ENCODE results near the gene GCAT. TPM values are rescaled to one million over a fixed set of nuclear protein-coding genes. Genes with fewer than 3 reads are reported as not detected.

GCAT gene
- total RNA-seq, 1 donor from 2014 or later, result 14.3 TPM

GRCh38 chr22:37848587-37849088 lies 40.9 kb downstream of the GCAT start:
- Mint-ChIP-seq H3K27ac (ENCODE audit: unreplicated experiment) (peak overlapping the region; percentile 97), H3K4me3 (ENCODE audit: unreplicated experiment) (peak overlapping the region; percentile 93), H3K4me1 (ENCODE audit: low read depth, unreplicated experiment) (peaks cover 12% of the 10 kb centered on the region), H3K9me3 (ENCODE audit: unreplicated experiment) (peaks cover 11% of the 10 kb centered on the region), H3K27me3 (ENCODE audit: low read depth, unreplicated experiment) (no peaks in the 10 kb centered on the region), H3K36me3 (ENCODE audit: low read depth, unreplicated experiment) (peaks cover 11% of the 10 kb centered on the region)
- peaks cover 14% of the 10 kb centered on the region for H3K4me1 ChIP-seq (ENCODE audit: insufficient read depth, low read length)
- H3K4me2 ChIP-seq (ENCODE audit: low read length), result peak overlapping the region; percentile 100
- FAIRE-seq, result no peak
- no peaks in the 10 kb centered on the region for H3K9me3 ChIP-seq (ENCODE audit: insufficient read depth, low read depth, low read length)
- H3K27ac ChIP-seq (ENCODE audit: low read depth, low read length), result peak overlapping the region; percentile 86
- H3K4me3 ChIP-seq (ENCODE audit: insufficient read depth, low read depth, low read length), result peak overlapping the region; percentile 100
- no peak for TF ChIP-seq EZH2 (IDR thresholded peaks at IDR 0.05; ENCODE audit: insufficient read depth, low read length)
- no peak for TF ChIP-seq CTCF (IDR thresholded peaks at IDR 0.05; ENCODE audit: insufficient read depth, low read depth, low read length)
- no peaks in the 10 kb centered on the region for H3K27me3 ChIP-seq (ENCODE audit: insufficient read depth, low read length)
- H3K9ac ChIP-seq (ENCODE audit: low read length), result peak overlapping the region; percentile 97
- peaks cover 26% of the 10 kb centered on the region for H3K36me3 ChIP-seq (ENCODE audit: insufficient read depth, low read length)
- peaks cover 55% of the 10 kb centered on the region for H3K79me2 ChIP-seq (ENCODE audit: insufficient read depth, low read length)
- H2AFZ ChIP-seq (ENCODE audit: low read depth, low read length), result peak overlapping the region; percentile 92
- H4K20me1 ChIP-seq (ENCODE audit: insufficient read depth, low read length), result peaks cover 33% of the 10 kb centered on the region
- DNase-seq (ENCODE audit: low read depth), result no peak

- peak within 1 kb of the TSS; percentile 97 for H3K27ac Mint-ChIP-seq (ENCODE audit: unreplicated experiment)
- no peaks in the 10 kb centered on the region for H3K27me3 Mint-ChIP-seq (ENCODE audit: low read depth, unreplicated experiment)
- H3K9me3 ChIP-seq (ENCODE audit: insufficient read depth, low read depth, low read length), result no peaks in the 10 kb centered on the region
- peak within 1 kb of the TSS; percentile 86 for H3K27ac ChIP-seq (ENCODE audit: low read depth, low read length)
- H3K4me1 ChIP-seq (ENCODE audit: insufficient read depth, low read length), result peaks cover 14% of the 10 kb centered on the region
- peak within 1 kb of the TSS; percentile 100 for H3K4me2 ChIP-seq (ENCODE audit: low read length)
- peak within 1 kb of the TSS; percentile 92 for H2AFZ ChIP-seq (ENCODE audit: low read depth, low read length)
- H3K9me3 Mint-ChIP-seq (ENCODE audit: unreplicated experiment), result peaks cover 11% of the 10 kb centered on the region
- no peak for TF ChIP-seq EZH2 (IDR thresholded peaks at IDR 0.05; ENCODE audit: insufficient read depth, low read length)
- TF ChIP-seq CTCF (IDR thresholded peaks at IDR 0.05; ENCODE audit: insufficient read depth, low read depth, low read length), result no peak
- peak within 1 kb of the TSS; percentile 97 for H3K9ac ChIP-seq (ENCODE audit: low read length)
- peaks cover 31% of the 10 kb centered on the region for H3K36me3 ChIP-seq (ENCODE audit: insufficient read depth, low read length)
- peaks cover 38% of the 10 kb centered on the region for H4K20me1 ChIP-seq (ENCODE audit: insufficient read depth, low read length)
- peak within 1 kb of the TSS; percentile 100 for H3K4me3 ChIP-seq (ENCODE audit: insufficient read depth, low read depth, low read length)
- no peaks in the 10 kb centered on the region for H3K27me3 ChIP-seq (ENCODE audit: insufficient read depth, low read length)
- FAIRE-seq (no peak), DNase-seq (ENCODE audit: low read depth) (peak; percentile 78)
- peaks cover 61% of the 10 kb centered on the region for H3K79me2 ChIP-seq (ENCODE audit: insufficient read depth, low read length)
- peaks cover 13% of the 10 kb centered on the region for H3K36me3 Mint-ChIP-seq (ENCODE audit: low read depth, unreplicated experiment)
- H3K4me3 Mint-ChIP-seq (ENCODE audit: unreplicated experiment), result peak within 1 kb of the TSS; percentile 93
- peaks cover 12% of the 10 kb centered on the region for H3K4me1 Mint-ChIP-seq (ENCODE audit: low read depth, unreplicated experiment)
Observed at GRCh38 chr22:37849089-37849751, 41.5 kb downstream of the GCAT start, which contains the start of gene EIF3L. TSS of gene EIF3L (plus strand) at chr22:37849419. CDS start at chr22:37849450, 31 bp downstream.

GRCh38 chr22:37850801-37851200 lies 43.1 kb downstream of the GCAT start:
- Mint-ChIP-seq H3K27ac (ENCODE audit: unreplicated experiment) (no peak overlapping the region), H3K4me1 (ENCODE audit: low read depth, unreplicated experiment) (peaks cover 20% of the 10 kb centered on the region)

More at GRCh38 chr22:37850801-37851200, 43.1 kb downstream of the GCAT start:
- peak overlapping the region; percentile 100 for H3K4me2 ChIP-seq (ENCODE audit: low read length)
- H2AFZ ChIP-seq (ENCODE audit: low read depth, low read length), result no peak overlapping the region
- FAIRE-seq (no peak), DNase-seq (ENCODE audit: low read depth) (no peak)
- Mint-ChIP-seq H3K27me3 (ENCODE audit: low read depth, unreplicated experiment) (no peaks in the 10 kb centered on the region), H3K9me3 (ENCODE audit: unreplicated experiment) (peaks cover 4% of the 10 kb centered on the region), H3K4me3 (ENCODE audit: unreplicated experiment) (peak overlapping the region; percentile 93), H3K36me3 (ENCODE audit: low read depth, unreplicated experiment) (peaks cover 16% of the 10 kb centered on the region)
- TF ChIP-seq CTCF (IDR thresholded peaks at IDR 0.05; ENCODE audit: insufficient read depth, low read depth, low read length) (no peak), EZH2 (IDR thresholded peaks at IDR 0.05; ENCODE audit: insufficient read depth, low read length) (no peak)
- no peaks in the 10 kb centered on the region for H3K9me3 ChIP-seq (ENCODE audit: insufficient read depth, low read depth, low read length)
- H3K9ac ChIP-seq (ENCODE audit: low read length), result peak overlapping the region; percentile 97
- H3K79me2 ChIP-seq (ENCODE audit: insufficient read depth, low read length), result peaks cover 76% of the 10 kb centered on the region
- peaks cover 54% of the 10 kb centered on the region for H4K20me1 ChIP-seq (ENCODE audit: insufficient read depth, low read length)
- H3K4me1 ChIP-seq (ENCODE audit: insufficient read depth, low read length), result peaks cover 14% of the 10 kb centered on the region
- H3K4me3 ChIP-seq (ENCODE audit: insufficient read depth, low read depth, low read length), result no peak overlapping the region
- H3K36me3 ChIP-seq (ENCODE audit: insufficient read depth, low read length), result peaks cover 45% of the 10 kb centered on the region
- no peaks in the 10 kb centered on the region for H3K27me3 ChIP-seq (ENCODE audit: insufficient read depth, low read length)
- no peak overlapping the region for H3K27ac ChIP-seq (ENCODE audit: low read depth, low read length)
